ENCODE data around the gene WNT7B.

The WNT7B gene

GRCh38 chr22:45984316-45984916, 7.5 kb upstream of the WNT7B start:
- ChIA-PET POLR2A (no interaction called here), CTCF (interaction anchor here (0.6 to 3.8 kb wide), 8 partner anchors 11 to 406 kb away, joined by 3 to 32 read pairs (median 4); no protein-coding TSS in a partner anchor)
- Histone ChIP-seq H3K27ac (ENCODE audit: insufficient read depth in 1 of 2, low read depth in 1 of 2, low read length in 2 of 2, poor library complexity in 1 of 2, severe bottlenecking in 2 of 2) (no peak overlapping the region), H3K36me3 (ENCODE audit: control insufficient read depth in 4 of 4, insufficient read depth in 4 of 4, low read length in 3 of 4) (no peaks in the 10 kb centered on the region), H3K4me1 (ENCODE audit: control extremely low read depth in 1 of 4, control insufficient read depth in 4 of 4, insufficient read depth in 4 of 4, low read length in 3 of 4) (peaks cover 0 to under 1% (median 0%) of the 10 kb centered on the region in 4 experiments), H3K9me3 (ENCODE audit: control extremely low read depth in 1 of 5, control insufficient read depth in 4 of 5, insufficient read depth in 2 of 5, low read depth in 1 of 5, low read length in 4 of 5) (peaks cover 0 to 22% (median 15%) of the 10 kb centered on the region in 5 experiments), H3K27me3 (replicated peaks in 2 of 5; ENCODE audit: control insufficient read depth in 4 of 5, insufficient read depth in 5 of 5, low read length in 4 of 5) (peaks cover 0 to 4% (median 0%) of the 10 kb centered on the region in 5 experiments), H3K4me3 (ENCODE audit: control insufficient read depth in 1 of 7, extremely low read depth in 1 of 7, insufficient read depth in 4 of 7, low read depth in 2 of 7, low read length in 6 of 7) (no peak overlapping the region)
- 80% methylated on average over 1 of the region's 1 CpG for WGBS (ENCODE audit: insufficient coverage)
- DNase-seq = peak; percentile 29 to 75 (median 58)

GRCh38 chr22:45983797-45984196, 6.8 kb upstream of the WNT7B start:
- Histone ChIP-seq H3K9me3 (ENCODE audit: control extremely low read depth in 1 of 5, control insufficient read depth in 4 of 5, insufficient read depth in 2 of 5, low read depth in 1 of 5, low read length in 4 of 5) (peaks cover 0 to 22% (median 15%) of the 10 kb centered on the region in 5 experiments), H3K27me3 (replicated peaks in 2 of 5; ENCODE audit: control insufficient read depth in 4 of 5, insufficient read depth in 5 of 5, low read length in 4 of 5) (peaks cover 0 to 4% (median 0%) of the 10 kb centered on the region in 5 experiments), H3K27ac (ENCODE audit: insufficient read depth in 1 of 2, low read depth in 1 of 2, low read length in 2 of 2, poor library complexity in 1 of 2, severe bottlenecking in 2 of 2) (no peak overlapping the region), H3K36me3 (ENCODE audit: control insufficient read depth in 4 of 4, insufficient read depth in 4 of 4, low read length in 3 of 4) (no peaks in the 10 kb centered on the region), H3K4me1 (ENCODE audit: control extremely low read depth in 1 of 4, control insufficient read depth in 4 of 4, insufficient read depth in 4 of 4, low read length in 3 of 4) (peaks cover 0 to 6% (median 4%) of the 10 kb centered on the region in 4 experiments), H3K4me3 (ENCODE audit: control insufficient read depth in 1 of 7, extremely low read depth in 1 of 7, insufficient read depth in 4 of 7, low read depth in 2 of 7, low read length in 6 of 7) (no peak overlapping the region)
- ChIA-PET POLR2A (no interaction called here), CTCF (interaction anchor here (0.8 to 3.8 kb wide), 7 partner anchors 12 to 406 kb away, joined by 3 to 32 read pairs (median 4); no protein-coding TSS in a partner anchor)
- WGBS (ENCODE audit: insufficient coverage) = 97% methylated on average over 5 of the region's 5 CpGs
- no peak for DNase-seq

- WGBS (ENCODE audit: insufficient coverage) = 100% methylated on average over 2 of the region's 4 CpGs
- Histone ChIP-seq H3K27ac (ENCODE audit: insufficient read depth in 1 of 2, low read depth in 1 of 2, low read length in 2 of 2, poor library complexity in 1 of 2, severe bottlenecking in 2 of 2) (no peak overlapping the region), H3K36me3 (ENCODE audit: control insufficient read depth in 4 of 4, insufficient read depth in 4 of 4, low read length in 3 of 4) (no peaks in the 10 kb centered on the region), H3K4me1 (ENCODE audit: control extremely low read depth in 1 of 4, control insufficient read depth in 4 of 4, insufficient read depth in 4 of 4, low read length in 3 of 4) (peaks cover 0 to 32% (median 18%) of the 10 kb centered on the region in 4 experiments), H3K9me3 (ENCODE audit: control extremely low read depth in 1 of 5, control insufficient read depth in 4 of 5, insufficient read depth in 2 of 5, low read depth in 1 of 5, low read length in 4 of 5) (peaks cover 0 to 11% (median 6%) of the 10 kb centered on the region in 5 experiments), H3K4me3 (ENCODE audit: control insufficient read depth in 1 of 7, extremely low read depth in 1 of 7, insufficient read depth in 4 of 7, low read depth in 2 of 7, low read length in 6 of 7) (no peak overlapping the region), H3K27me3 (replicated peaks in 2 of 5; ENCODE audit: control insufficient read depth in 4 of 5, insufficient read depth in 5 of 5, low read length in 4 of 5) (peaks cover 0 to 26% (median 11%) of the 10 kb centered on the region in 5 experiments)
- DNase-seq = peak in 2 of 3 donors; percentile 66 to 88
- POLR2A ChIA-PET = no interaction called here
- CTCF ChIA-PET = interaction anchor here (1.0 kb wide), 1 partner anchor 10 kb away, joined by 4 read pairs; no protein-coding TSS in a partner anchor
These were observed 3.8 kb upstream of the WNT7B start for GRCh38 chr22:45980761-45981160.

- H3K27ac ChIP-seq (ENCODE audit: insufficient read depth in 1 of 2, low read depth in 1 of 2, low read length in 2 of 2, poor library complexity in 1 of 2, severe bottlenecking in 2 of 2) = no peak overlapping the region
- peak in 1 of 3 donors; percentile 71 for DNase-seq
- 93% methylated on average over 2 of the region's 2 CpGs for WGBS (ENCODE audit: insufficient coverage)
- ChIA-PET CTCF (interaction anchor here (1.0 kb wide), 1 partner anchor 11 kb away, joined by 4 read pairs; no protein-coding TSS in a partner anchor), POLR2A (no interaction called here)
- no peak overlapping the region for H3K4me3 ChIP-seq (ENCODE audit: control insufficient read depth in 1 of 7, extremely low read depth in 1 of 7, insufficient read depth in 4 of 7, low read depth in 2 of 7, low read length in 6 of 7)
- no peaks in the 10 kb centered on the region for H3K36me3 ChIP-seq (ENCODE audit: control insufficient read depth in 4 of 4, insufficient read depth in 4 of 4, low read length in 3 of 4)
- peaks cover 0 to 5% (median 4%) of the 10 kb centered on the region in 5 experiments for H3K9me3 ChIP-seq (ENCODE audit: control extremely low read depth in 1 of 5, control insufficient read depth in 4 of 5, insufficient read depth in 2 of 5, low read depth in 1 of 5, low read length in 4 of 5)
- peaks cover 0 to 31% (median 16%) of the 10 kb centered on the region in 5 experiments for H3K27me3 ChIP-seq (replicated peaks in 2 of 5; ENCODE audit: control insufficient read depth in 4 of 5, insufficient read depth in 5 of 5, low read length in 4 of 5)
- H3K4me1 ChIP-seq (ENCODE audit: control extremely low read depth in 1 of 4, control insufficient read depth in 4 of 4, insufficient read depth in 4 of 4, low read length in 3 of 4) = peaks cover 0 to 36% (median 20%) of the 10 kb centered on the region in 4 experiments
These were observed 3.3 kb upstream of the WNT7B start for GRCh38 chr22:45980268-45980570.

GRCh38 chr22:45978275-45978713, 1.3 kb upstream of the WNT7B start:
- H3K36me3 ChIP-seq (ENCODE audit: control insufficient read depth in 4 of 4, insufficient read depth in 4 of 4, low read length in 3 of 4) = no peaks in the 10 kb centered on the region
- peak overlapping the region in 4 of 7 experiments; percentile 28 to 76 (median 66) for H3K4me3 ChIP-seq (ENCODE audit: control insufficient read depth in 1 of 7, extremely low read depth in 1 of 7, insufficient read depth in 4 of 7, low read depth in 2 of 7, low read length in 6 of 7)
- ChIA-PET CTCF (no interaction called here), POLR2A (no interaction called here)
- no peak overlapping the region for H3K27ac ChIP-seq (ENCODE audit: insufficient read depth in 1 of 2, low read depth in 1 of 2, low read length in 2 of 2, poor library complexity in 1 of 2, severe bottlenecking in 2 of 2)
- no peak for DNase-seq
- peaks cover 0 to 36% (median 20%) of the 10 kb centered on the region in 4 experiments for H3K4me1 ChIP-seq (ENCODE audit: control extremely low read depth in 1 of 4, control insufficient read depth in 4 of 4, insufficient read depth in 4 of 4, low read length in 3 of 4)
- H3K9me3 ChIP-seq (ENCODE audit: control extremely low read depth in 1 of 5, control insufficient read depth in 4 of 5, insufficient read depth in 2 of 5, low read depth in 1 of 5, low read length in 4 of 5) = no peaks in the 10 kb centered on the region
- peaks cover 0 to 50% (median 31%) of the 10 kb centered on the region in 5 experiments for H3K27me3 ChIP-seq (replicated peaks in 2 of 5; ENCODE audit: control insufficient read depth in 4 of 5, insufficient read depth in 5 of 5, low read length in 4 of 5)
- 2% methylated on average over 23 of the region's 26 CpGs for WGBS (ENCODE audit: insufficient coverage)

GRCh38 chr22:45977551-45978274, 751 bp upstream of the WNT7B start:
- ChIA-PET CTCF (interaction anchor here (0.8 kb wide), 1 partner anchor 248 kb away, joined by 3 read pairs; no protein-coding TSS in a partner anchor), POLR2A (no interaction called here)
- Histone ChIP-seq H3K9me3 (ENCODE audit: control extremely low read depth in 1 of 5, control insufficient read depth in 4 of 5, insufficient read depth in 2 of 5, low read depth in 1 of 5, low read length in 4 of 5) (no peaks in the 10 kb centered on the region), H3K27ac (ENCODE audit: insufficient read depth in 1 of 2, low read depth in 1 of 2, low read length in 2 of 2, poor library complexity in 1 of 2, severe bottlenecking in 2 of 2) (no peak overlapping the region), H3K36me3 (ENCODE audit: control insufficient read depth in 4 of 4, insufficient read depth in 4 of 4, low read length in 3 of 4) (no peaks in the 10 kb centered on the region), H3K27me3 (replicated peaks in 2 of 5; ENCODE audit: control insufficient read depth in 4 of 5, insufficient read depth in 5 of 5, low read length in 4 of 5) (peaks cover 0 to 56% (median 33%) of the 10 kb centered on the region in 5 experiments), H3K4me3 (ENCODE audit: control insufficient read depth in 1 of 7, extremely low read depth in 1 of 7, insufficient read depth in 4 of 7, low read depth in 2 of 7, low read length in 6 of 7) (no peak overlapping the region), H3K4me1 (ENCODE audit: control extremely low read depth in 1 of 4, control insufficient read depth in 4 of 4, insufficient read depth in 4 of 4, low read length in 3 of 4) (peaks cover 0 to 39% (median 22%) of the 10 kb centered on the region in 4 experiments)
- DNase-seq = peak in 1 of 3 donors; percentile 37
- 3% methylated on average over 26 of the region's 29 CpGs for WGBS (ENCODE audit: insufficient coverage)
